GM18502 (cell line): ENCODE data around the gene SEZ6L2.
"Not testable (repeated sequence)": the region's sequence is repeated elsewhere in the genome, so short reads cannot be mapped to it uniquely, and the experiment has no call there.

Experiments used
- ATAC-seq: cut with Tn5 transposase; IDR thresholded peaks from one replicate; pipeline ENCODE4 v1.9.1; 2021; ENCODE audit warnings: mild to moderate bottlenecking; ENCODE audit not compliant: unreplicated experiment, poor library complexity

The SEZ6L2 gene

DNA sequence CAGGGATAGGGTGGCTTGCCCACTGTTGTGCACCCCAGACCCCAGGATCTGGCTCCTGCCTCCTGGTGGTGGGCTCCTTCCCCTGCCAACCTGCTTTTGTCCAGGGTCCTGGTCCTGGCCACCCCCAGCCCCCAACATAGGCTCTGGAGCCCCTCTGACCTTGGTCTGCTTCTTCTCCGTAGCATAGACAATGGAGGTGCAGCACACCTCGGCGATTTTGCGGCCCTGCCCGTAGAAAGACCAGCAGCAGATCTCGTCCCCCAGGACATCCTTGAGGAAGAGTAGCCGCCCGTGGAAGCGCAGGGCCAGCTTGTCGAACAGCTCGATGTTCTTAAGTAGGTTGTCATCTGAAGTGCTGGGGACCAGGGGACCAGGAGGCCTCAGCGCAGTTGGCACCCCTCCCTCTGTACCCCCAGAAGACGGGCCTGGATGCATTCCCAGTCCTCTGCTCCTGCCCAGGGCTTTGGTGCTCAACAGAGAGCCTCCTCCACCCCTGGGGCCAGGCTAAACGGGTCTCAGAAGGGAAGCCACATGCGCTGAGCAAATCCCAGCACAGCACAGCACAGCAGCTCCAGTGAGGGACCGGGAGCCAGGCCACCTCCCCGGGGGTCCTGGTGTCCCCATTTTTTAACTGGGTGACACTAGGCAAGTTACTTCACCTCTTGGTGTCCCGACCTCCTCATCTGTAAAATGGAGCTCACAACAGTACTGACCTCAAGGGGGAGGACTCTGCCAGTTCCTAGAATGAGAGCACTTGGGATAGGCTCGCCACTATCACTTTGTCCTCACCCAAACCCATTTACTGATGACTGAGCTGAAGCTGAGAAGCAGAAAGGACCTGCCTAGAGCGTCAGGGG is 11.7 kb upstream of the SEZ6L2 start:
- ATAC-seq = no peak

DNA sequence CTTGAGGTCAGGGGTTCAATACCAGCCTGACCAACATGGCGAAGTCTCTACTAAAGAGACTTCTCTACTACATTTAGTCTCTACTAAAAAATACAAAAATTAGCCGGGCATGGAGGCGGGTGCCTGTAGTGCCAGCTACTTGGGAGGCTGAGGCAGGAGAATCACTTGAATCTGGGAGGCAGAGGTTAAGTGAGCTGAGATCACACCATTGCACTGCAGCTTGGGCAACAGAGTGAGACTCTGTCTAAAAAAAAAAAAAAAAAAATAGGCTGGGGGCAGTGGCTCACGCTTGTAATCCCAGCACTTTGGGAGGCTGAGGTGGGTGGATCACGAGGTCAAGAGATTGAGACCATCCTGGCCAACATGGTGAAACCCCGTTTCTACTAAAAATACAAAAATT is 10.5 kb upstream of the SEZ6L2 start:
- not testable (repeated sequence) for ATAC-seq

- ATAC-seq = no peak
These were observed 10.0 kb upstream of the SEZ6L2 start for GRCh38 chr16:29909391-29909790.

DNA sequence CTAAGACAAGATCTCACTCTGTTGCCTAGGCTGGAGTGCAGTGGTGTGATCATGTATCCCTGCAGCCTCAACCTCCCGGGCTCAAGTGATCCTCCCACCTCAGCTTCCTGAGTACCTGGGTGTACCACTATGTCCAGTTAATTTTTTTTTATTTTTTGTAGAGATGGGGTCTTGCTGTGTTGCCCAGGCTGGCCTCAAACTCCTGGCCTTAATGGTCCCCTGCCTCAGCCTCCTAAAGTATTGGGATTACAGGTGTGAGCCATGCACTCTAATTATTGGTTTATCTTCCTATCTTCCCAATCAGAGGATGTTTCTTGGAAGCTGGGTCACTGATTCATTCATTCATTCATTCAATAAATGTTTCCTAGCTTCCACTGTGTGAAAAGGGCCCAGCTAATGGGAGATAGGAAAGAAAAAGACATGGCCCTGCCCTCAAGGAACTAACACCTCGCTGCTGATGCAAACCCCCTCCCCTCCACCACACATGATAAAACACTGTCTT is 9.4 kb upstream of the SEZ6L2 start:
- no peak for ATAC-seq

GRCh38 chr16:29907973-29908372 is 8.6 kb upstream of the SEZ6L2 start:
- no peak for ATAC-seq

GRCh38 chr16:29906520-29907244 is 7.3 kb upstream of the SEZ6L2 start:
- ATAC-seq = no peak

GRCh38 chr16:29905668-29906067 is 6.3 kb upstream of the SEZ6L2 start:
- no peak for ATAC-seq

DNA sequence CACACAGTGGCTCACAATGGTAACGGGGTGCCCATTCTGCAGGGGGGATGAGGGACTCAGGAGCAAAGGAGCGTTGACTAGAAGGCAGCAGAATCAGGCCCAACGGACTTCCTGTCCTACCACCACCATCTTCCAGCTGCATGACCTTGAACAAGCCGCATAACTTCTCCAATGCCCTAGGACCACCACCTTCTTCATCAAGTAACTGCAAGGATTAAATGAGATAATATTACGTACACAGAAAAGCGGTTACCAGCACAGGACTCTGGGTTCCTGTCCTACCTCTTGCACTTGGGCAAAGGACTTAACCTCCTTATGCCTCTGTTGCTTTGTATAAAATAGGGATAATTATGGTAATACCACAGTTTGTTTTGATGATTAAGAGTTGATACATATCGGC is 5.6 kb upstream of the SEZ6L2 start:
- no peak for ATAC-seq

DNA sequence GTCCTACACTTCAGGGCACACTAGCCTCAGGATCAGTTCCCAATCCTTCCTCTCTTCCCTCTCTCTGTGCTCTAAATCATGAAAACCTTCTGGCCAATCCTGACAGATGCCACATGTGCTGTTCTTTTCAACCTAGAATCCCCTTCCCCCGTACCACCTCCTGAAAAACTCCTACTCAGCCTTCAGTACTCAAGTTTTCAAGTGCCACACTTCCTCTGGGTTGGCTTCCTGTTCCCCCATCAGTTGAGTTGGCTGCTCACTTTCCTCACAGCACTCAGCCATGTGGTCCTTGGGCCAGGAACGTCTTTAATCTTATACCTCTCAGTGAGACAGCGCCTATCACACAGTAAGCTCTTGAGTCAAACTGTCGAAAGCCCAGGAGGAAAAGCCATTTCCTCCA is 4.2 kb upstream of the SEZ6L2 start:
- no peak for ATAC-seq

DNA sequence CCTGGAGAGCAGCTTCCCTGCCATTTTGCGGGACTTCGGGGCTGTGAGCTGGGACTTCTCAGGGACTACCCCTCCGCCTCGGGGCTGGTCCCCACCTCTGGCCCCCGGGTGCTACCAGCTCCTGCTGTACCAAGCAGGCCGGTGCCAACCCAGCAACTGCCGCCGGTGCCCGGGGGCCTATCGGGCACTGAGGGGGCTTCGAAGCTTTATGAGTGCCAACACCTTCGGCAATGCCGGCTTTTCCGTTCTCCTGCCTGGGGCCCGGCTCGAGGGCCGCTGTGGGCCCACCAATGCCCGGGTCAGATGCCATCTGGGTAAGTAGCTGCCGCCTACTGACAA is 2.2 kb upstream of the SEZ6L2 start:
- no peak for ATAC-seq

- no peak for ATAC-seq
These were observed 1.7 kb upstream of the SEZ6L2 start for GRCh38 chr16:29900888-29901606.

DNA sequence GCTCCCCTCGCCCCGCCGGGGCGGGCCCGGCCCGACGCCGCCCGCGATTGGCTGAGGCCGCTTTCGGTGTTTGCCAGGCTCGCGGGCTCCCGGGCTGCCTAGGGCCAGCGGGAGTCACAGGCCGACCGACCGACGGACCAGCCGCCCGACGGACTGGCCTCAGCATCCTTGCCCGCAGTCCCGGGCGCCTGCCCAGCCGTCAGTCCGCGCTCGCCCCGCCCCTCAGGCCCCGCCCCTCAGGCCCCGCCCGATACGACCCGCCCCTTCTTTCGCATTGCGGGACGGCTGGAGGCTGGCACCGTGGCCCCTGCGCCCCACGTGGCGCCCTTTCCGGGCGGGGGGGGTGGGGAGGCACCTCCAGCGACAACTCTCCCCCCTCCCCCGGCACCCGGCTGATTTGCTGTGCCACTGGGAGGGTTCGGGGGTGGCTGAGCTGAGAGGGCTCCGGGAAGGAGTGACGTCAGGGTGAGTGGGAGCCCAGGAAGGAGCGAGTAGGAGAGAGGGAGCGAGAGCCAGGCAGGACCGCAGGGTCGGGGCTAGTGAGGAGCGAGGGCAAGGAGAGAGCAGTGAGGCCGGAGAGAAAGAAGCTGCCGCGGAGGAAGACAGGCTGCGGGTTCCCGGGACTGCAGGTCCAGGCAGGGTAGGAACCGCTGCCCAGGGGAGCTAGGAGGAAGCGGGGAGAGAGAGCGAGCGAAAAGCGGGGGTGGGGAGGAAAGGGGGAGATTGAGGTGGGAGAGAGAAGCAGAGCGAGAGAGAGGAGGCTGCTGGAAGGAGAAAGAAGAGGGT is 945 bp upstream of the SEZ6L2 start, which contains the start of gene ASPHD1:
Gene ASPHD1 (plus strand): TSS at position 387 of the 786 bp plus-strand sequence. CDS start 484 bp downstream, outside the sequence.
- ATAC-seq = peak; percentile 71

GRCh38 chr16:29898804-29899515 is 390 bp downstream of the SEZ6L2 start:
- ATAC-seq = no peak

GRCh38 chr16:29898135-29898803 is 1.1 kb downstream of the SEZ6L2 start:
- ATAC-seq = no peak

DNA sequence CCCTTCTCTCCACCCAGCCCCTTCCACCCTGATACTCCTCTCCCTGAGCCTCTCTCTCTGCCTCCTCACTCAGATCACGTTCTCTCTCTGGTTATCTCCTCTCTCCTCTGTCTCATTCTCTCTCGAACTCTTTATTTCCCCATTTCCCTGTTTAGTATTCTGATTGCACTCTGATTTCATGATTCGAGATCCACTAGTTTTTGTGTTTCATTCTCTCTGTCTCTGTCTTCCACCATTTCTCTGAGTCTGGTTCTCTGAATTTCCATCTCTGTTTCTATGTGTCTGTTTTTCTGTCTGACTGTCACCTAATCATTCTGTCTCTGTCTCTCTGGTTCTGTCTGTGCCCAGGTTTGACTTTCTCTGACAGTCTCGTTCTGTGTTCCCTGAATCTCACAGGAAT is 2.0 kb downstream of the SEZ6L2 start:
- ATAC-seq = no peak

- no peak for ATAC-seq
These were observed 2.5 kb downstream of the SEZ6L2 start for GRCh38 chr16:29896841-29897240.

GRCh38 chr16:29894352-29894751 is 5.0 kb downstream of the SEZ6L2 start:
- no peak for ATAC-seq

GRCh38 chr16:29893553-29893952 is 5.8 kb downstream of the SEZ6L2 start:
- no peak for ATAC-seq

GRCh38 chr16:29892458-29892813 is 6.9 kb downstream of the SEZ6L2 start:
- no peak for ATAC-seq
